PC-9 (cell line): Measurements from ENCODE around the gene CLIC5.

Source experiments
- EZH2 ChIP-seq: fragments of 200-600 bp; sonication (generic); IDR thresholded peaks from 2 replicates; pipeline ENCODE4 v1.8.0; 2017; ENCODE audit warnings: antibody characterized with exemption, low read depth
- TF ChIP-seq, protein P1 (sequence below): fragments of 200-600 bp; sonication (generic); conservative IDR thresholded peaks from 2 replicates; pipeline ENCODE4 v1.6.1; 2017; ENCODE audit warnings: mixed run types, antibody characterized with exemption, mild to moderate bottlenecking, moderate library complexity

DNA sequence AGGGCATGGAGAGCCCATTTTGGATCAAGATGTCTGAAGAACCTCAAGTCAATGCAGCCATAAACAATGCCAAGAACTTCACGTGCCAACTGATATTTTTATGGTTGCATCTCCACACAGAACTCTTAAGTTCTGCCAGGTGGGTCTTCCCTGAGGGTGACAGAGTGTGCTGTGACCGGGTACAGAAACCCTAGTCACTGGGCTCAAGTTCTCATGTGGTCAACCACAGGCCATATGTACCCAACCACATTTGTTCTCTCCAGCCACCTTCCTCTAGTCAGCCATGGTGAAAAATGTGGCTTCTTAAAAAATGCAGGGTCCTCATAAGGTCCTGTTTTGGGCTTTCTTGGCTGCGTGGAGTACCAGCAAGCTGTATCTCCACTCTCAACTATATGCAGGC is 48.9 kb downstream of the CLIC5 start:
- TF ChIP-seq, protein P1, sequence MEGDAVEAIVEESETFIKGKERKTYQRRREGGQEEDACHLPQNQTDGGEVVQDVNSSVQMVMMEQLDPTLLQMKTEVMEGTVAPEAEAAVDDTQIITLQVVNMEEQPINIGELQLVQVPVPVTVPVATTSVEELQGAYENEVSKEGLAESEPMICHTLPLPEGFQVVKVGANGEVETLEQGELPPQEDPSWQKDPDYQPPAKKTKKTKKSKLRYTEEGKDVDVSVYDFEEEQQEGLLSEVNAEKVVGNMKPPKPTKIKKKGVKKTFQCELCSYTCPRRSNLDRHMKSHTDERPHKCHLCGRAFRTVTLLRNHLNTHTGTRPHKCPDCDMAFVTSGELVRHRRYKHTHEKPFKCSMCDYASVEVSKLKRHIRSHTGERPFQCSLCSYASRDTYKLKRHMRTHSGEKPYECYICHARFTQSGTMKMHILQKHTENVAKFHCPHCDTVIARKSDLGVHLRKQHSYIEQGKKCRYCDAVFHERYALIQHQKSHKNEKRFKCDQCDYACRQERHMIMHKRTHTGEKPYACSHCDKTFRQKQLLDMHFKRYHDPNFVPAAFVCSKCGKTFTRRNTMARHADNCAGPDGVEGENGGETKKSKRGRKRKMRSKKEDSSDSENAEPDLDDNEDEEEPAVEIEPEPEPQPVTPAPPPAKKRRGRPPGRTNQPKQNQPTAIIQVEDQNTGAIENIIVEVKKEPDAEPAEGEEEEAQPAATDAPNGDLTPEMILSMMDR, result no peak
- no peak for TF ChIP-seq EZH2
